Activated T-helper 1 cell treated with Interleukin-2 at 50 U/mL for 16 hours (primary cell): Measurements from ENCODE around the gene CCDC201.

Experiments used
- DNase-seq: peaks from one replicate; pipeline ENCODE4 v3.0.0-alpha.2; 2020; ENCODE audit warnings: low read depth

Gene CCDC201

GRCh38 chr7:45893374-45893995, 20.6 kb upstream of the CCDC201 start:
- no peak for DNase-seq

- DNase-seq: no peak
Measured at GRCh38 chr7:45892407-45893035, 19.6 kb upstream of the CCDC201 start.

GRCh38 chr7:45891462-45892402, 18.9 kb upstream of the CCDC201 start:
- no peak for DNase-seq

- no peak for DNase-seq
Measured at GRCh38 chr7:45890902-45891461, 18.1 kb upstream of the CCDC201 start.

DNA sequence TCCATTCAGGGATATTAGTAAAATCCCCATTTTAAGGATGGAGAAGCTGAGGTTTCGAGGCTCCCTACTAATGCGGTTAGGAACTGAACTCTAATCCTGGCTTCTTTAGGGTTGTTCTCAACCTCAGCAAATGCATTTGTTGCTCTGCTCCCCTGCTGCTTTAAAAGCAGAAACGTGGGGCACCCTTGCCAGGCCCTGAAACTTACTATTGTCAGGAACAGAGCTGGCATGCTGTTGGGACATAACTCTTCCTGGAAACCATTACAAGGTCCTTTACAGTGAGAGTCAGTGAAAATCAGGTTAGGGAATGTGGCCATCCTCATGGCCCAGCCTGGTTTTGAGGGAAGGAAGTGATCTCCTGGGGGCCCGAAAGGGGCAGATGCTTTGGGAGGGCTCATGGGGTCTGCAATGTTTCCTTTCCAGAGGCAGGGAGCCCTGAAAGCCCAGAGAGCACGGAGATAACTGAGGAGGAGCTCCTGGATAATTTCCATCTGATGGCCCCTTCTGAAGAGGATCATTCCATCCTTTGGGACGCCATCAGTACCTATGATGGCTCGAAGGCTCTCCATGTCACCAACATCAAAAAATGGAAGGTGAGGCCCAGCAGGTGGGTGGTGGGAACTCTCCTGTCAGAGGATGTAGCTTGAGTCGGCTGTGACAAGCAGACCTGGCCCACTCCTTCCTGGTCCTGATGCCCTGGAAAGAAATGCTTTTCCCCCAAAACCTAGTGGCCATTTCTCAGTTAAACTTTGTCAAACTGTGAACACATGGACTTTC, 17.4 kb upstream of the CCDC201 start:
- no peak for DNase-seq

DNA sequence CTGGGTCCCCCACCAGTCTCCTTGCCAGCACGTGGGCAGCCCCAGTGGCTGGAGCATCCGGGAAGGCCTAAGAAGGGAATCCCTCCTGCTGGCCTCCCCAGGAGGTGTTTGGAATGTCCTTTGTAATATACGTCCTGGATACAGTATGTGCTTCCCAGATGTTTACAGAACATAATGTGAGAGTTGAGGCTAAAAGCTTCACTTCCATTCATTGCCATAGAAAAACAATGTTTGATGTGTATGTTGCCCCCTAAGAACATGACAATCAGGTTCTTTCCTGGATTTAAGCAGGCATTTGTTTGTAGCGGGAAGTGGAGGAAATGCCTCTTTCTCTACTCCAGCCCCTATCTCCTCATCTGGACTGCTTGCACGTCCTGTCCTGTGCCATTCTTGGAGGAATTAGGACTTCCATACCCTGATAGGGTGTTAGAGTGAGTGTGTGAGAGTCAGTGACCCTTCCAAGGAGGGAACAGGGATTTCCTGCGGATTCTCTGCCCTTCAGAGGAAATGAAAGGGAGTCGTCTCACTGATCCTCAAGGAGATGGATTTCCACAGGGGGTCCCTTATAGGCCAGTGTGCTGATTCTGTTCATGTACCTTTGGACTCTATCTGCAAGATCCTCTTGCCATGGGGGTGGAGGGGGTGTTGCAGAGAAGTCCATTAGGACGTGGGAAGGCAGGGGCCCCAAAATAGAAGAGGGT, 16.6 kb upstream of the CCDC201 start:
- no peak for DNase-seq

DNA sequence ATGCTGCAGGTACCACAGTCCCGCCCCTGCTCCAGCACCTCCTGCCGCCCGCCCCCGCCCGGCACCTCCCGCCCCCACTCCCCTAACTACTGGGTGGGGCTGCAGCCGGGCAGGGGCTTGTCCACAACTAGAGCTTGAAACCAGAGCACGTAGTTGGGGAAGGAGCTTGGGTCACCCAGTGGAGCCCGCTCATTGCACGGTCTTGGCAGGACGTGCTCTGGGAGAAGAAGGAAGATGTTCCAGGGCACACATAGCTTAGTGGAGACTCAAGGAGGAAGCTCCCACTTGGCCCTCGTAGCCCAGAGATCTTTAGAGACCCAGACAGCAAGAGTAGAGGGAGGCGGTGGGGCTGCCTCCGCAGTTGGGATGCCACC, 16.1 kb upstream of the CCDC201 start:
- no peak for DNase-seq

DNA sequence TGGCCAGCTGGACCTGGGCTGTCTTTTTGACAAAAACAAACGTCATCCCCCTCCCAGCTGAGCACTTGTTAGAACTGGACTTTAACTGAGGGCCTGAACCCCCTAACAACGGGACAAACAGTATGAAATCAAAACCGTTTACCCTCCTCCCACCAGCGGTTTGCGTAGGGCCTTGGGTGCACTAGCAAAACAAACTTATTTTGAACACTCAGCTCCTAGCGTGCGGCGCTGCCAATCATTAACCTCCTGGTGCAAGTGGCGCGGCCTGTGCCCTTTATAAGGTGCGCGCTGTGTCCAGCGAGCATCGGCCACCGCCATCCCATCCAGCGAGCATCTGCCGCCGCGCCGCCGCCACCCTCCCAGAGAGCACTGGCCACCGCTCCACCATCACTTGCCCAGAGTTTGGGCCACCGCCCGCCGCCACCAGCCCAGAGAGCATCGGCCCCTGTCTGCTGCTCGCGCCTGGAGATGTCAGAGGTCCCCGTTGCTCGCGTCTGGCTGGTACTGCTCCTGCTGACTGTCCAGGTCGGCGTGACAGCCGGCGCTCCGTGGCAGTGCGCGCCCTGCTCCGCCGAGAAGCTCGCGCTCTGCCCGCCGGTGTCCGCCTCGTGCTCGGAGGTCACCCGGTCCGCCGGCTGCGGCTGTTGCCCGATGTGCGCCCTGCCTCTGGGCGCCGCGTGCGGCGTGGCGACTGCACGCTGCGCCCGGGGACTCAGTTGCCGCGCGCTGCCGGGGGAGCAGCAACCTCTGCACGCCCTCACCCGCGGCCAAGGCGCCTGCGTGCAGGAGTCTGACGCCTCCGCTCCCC, 15.5 kb upstream of the CCDC201 start, which contains the start of gene IGFBP1:
IGFBP1 (plus strand) TSS at position 304 of the 808 bp plus-strand sequence; CDS start at position 469, 165 bp downstream.
- DNase-seq: no peak

- no peak for DNase-seq
Measured at GRCh38 chr7:45886931-45887667, 14.2 kb upstream of the CCDC201 start.

GRCh38 chr7:45885264-45885882, 12.5 kb upstream of the CCDC201 start:
- no peak for DNase-seq

GRCh38 chr7:45884136-45884535, 11.3 kb upstream of the CCDC201 start:
- DNase-seq: no peak

DNA sequence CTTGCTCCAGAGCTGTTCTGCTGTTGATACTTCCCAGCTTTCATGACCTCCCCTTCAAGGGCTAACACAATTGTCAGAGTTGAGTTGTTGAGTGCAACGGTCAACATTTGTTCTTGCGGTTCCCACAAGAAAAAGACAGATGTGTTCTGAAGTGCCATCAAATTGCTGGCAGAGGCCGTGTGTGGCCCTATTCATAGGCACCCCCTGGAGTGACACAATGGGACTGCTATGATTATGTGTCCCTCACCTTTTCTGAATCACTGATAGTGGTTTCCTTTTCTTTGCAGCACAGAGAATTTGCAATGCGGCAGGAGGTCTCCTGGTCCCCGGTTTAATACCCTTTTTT, 9.6 kb upstream of the CCDC201 start:
- DNase-seq: no peak

DNA sequence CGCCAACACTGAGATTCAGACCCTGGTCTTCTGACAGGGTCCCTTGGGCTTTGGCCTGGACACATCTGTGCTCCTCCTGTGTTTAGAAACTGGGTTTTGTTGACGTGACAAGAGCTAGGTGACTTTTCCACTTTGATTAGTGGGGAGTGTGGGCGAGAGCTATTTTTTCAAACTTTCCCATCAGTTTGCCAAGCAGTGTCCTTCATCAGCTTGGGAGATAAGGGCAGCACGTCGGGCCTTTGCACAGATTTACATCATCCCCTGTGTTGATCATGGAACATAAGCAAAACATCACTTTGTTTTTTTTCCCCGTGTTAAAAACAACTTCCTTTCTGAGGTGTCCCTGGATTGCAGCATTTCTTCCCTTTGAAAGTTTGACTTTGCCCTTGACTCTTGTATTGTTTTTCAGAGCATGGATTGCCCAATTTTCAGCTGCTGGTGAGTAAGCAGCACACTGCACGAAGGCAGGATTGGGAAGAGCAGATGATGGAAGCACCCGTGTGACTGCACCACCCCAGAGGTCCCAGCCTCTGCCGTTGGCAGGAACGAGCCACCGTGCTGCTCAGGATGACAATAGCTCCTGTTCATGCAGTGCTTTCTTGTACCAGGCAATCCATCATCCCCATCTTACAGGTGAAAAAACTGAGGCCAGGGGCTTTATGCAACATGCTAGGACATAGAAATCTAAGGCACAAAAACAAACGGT, 9.0 kb upstream of the CCDC201 start:
- no peak for DNase-seq

GRCh38 chr7:45881280-45881758, 8.4 kb upstream of the CCDC201 start:
- DNase-seq: no peak

GRCh38 chr7:45880433-45880860, 7.6 kb upstream of the CCDC201 start:
- no peak for DNase-seq

DNA sequence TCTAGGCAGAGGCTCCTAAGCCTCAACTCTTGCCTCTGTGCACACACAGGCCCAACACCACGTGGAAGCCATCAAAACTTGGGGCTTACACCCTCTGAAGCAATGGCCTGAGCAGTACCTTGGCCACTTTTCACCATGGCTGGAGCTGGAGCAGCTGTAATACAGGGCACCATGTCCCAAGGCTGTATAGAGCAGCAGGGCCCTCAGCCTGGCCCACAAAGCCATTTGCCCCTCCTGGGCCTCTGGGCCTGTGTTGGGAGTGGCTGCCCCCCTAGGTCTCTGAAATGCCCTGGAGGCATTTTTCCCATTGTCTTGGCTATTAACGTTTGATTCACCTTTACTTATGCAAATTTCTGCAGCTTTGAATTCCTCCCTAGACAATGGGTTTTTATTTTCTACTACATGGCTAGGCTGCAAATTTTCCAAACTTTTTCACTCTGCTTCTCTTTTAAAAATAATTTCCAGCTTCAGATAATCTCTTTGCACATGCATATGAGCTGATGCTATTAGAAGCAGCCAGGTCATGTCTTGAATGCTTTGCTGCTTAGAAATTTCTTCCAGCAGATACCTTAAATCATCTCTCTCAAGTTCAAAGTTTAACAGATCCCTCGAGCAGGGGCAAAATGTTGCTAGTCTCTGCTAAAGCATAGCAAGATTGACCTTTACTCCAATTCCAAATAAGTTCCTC, 5.7 kb upstream of the CCDC201 start:
- no peak for DNase-seq

GRCh38 chr7:45876519-45876918, 3.6 kb upstream of the CCDC201 start:
- no peak for DNase-seq
